ENCODE measurements around the gene TXNDC8.

DNA sequence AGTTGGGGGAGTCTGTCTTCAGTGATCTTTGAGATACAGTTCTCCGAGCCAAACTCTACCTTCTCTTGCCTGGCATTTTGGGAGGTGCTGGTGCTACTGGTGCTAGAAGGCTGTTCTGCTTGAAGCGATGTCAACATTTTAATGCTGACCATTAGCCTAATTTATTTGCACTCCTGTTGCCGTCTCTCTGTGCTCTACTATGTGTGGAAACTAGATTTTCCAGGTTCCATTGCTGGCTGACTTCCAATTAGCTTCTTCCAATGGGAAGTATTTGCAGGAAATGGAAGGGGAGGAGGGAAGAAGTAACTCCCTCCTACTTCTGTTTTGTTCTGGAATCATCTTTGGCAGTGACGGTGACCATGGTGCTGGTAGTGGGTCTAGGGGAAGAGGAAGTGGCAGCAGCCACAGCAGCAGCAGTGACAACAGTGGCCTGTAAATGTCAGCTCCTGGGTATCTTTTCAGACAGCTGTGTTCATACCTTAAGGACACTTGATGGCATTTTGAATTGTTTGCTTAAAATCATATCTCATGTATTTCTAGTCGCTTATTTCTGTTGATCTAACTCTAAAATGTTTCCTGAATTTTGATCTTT lies 7.9 kb downstream of the TXNDC8 start:
- TF ChIP-seq, protein P1, sequence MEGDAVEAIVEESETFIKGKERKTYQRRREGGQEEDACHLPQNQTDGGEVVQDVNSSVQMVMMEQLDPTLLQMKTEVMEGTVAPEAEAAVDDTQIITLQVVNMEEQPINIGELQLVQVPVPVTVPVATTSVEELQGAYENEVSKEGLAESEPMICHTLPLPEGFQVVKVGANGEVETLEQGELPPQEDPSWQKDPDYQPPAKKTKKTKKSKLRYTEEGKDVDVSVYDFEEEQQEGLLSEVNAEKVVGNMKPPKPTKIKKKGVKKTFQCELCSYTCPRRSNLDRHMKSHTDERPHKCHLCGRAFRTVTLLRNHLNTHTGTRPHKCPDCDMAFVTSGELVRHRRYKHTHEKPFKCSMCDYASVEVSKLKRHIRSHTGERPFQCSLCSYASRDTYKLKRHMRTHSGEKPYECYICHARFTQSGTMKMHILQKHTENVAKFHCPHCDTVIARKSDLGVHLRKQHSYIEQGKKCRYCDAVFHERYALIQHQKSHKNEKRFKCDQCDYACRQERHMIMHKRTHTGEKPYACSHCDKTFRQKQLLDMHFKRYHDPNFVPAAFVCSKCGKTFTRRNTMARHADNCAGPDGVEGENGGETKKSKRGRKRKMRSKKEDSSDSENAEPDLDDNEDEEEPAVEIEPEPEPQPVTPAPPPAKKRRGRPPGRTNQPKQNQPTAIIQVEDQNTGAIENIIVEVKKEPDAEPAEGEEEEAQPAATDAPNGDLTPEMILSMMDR (IDR thresholded peaks at IDR 0.05), result no peak
- TF ChIP-seq POLR2A (IDR thresholded peaks at IDR 0.05) (no peak), EP300 (IDR thresholded peaks at IDR 0.05) (no peak)
